ENCODE measurements around the gene NPM1. TPM values are rescaled to one million over a fixed set of nuclear protein-coding genes. Genes with fewer than 3 reads are reported as not detected.
A peak's percentile ranks its signal among the peaks of the same experiment; 100 is the strongest.

NPM1 gene
- total RNA-seq, 1 donor from 2014 or later = 1,157 TPM

GRCh38 chr5:171363846-171364245, 23.8 kb upstream of the NPM1 start:
- peaks cover 8% of the 10 kb centered on the region for H3K4me1 Mint-ChIP-seq (ENCODE audit: unreplicated experiment)
- peaks cover 18% of the 10 kb centered on the region for H3K27me3 Mint-ChIP-seq (ENCODE audit: unreplicated experiment)
- H3K4me3 Mint-ChIP-seq (ENCODE audit: unreplicated experiment) = no peak overlapping the region
- no peaks in the 10 kb centered on the region for H3K9me3 Mint-ChIP-seq (ENCODE audit: unreplicated experiment)
- no peak for DNase-seq (ENCODE audit: extremely low spot score, unreplicated experiment)
- TF ChIP-seq, protein P1, sequence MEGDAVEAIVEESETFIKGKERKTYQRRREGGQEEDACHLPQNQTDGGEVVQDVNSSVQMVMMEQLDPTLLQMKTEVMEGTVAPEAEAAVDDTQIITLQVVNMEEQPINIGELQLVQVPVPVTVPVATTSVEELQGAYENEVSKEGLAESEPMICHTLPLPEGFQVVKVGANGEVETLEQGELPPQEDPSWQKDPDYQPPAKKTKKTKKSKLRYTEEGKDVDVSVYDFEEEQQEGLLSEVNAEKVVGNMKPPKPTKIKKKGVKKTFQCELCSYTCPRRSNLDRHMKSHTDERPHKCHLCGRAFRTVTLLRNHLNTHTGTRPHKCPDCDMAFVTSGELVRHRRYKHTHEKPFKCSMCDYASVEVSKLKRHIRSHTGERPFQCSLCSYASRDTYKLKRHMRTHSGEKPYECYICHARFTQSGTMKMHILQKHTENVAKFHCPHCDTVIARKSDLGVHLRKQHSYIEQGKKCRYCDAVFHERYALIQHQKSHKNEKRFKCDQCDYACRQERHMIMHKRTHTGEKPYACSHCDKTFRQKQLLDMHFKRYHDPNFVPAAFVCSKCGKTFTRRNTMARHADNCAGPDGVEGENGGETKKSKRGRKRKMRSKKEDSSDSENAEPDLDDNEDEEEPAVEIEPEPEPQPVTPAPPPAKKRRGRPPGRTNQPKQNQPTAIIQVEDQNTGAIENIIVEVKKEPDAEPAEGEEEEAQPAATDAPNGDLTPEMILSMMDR (IDR thresholded peaks at IDR 0.05) = no peak
- H3K36me3 Mint-ChIP-seq (ENCODE audit: unreplicated experiment) = no peaks in the 10 kb centered on the region
- no peak overlapping the region for H3K27ac Mint-ChIP-seq (ENCODE audit: unreplicated experiment)

- Mint-ChIP-seq H3K4me1 (ENCODE audit: unreplicated experiment) (peaks cover 8% of the 10 kb centered on the region), H3K27ac (ENCODE audit: unreplicated experiment) (no peak overlapping the region), H3K36me3 (ENCODE audit: unreplicated experiment) (no peaks in the 10 kb centered on the region), H3K4me3 (ENCODE audit: unreplicated experiment) (no peak overlapping the region), H3K9me3 (ENCODE audit: unreplicated experiment) (no peaks in the 10 kb centered on the region), H3K27me3 (ENCODE audit: unreplicated experiment) (peaks cover 18% of the 10 kb centered on the region)
- TF ChIP-seq, protein P1 (IDR thresholded peaks at IDR 0.05) = peak; percentile 38
- DNase-seq (ENCODE audit: extremely low spot score, unreplicated experiment) = no peak
Observed at GRCh38 chr5:171365351-171365750, 22.3 kb upstream of the NPM1 start.

DNA sequence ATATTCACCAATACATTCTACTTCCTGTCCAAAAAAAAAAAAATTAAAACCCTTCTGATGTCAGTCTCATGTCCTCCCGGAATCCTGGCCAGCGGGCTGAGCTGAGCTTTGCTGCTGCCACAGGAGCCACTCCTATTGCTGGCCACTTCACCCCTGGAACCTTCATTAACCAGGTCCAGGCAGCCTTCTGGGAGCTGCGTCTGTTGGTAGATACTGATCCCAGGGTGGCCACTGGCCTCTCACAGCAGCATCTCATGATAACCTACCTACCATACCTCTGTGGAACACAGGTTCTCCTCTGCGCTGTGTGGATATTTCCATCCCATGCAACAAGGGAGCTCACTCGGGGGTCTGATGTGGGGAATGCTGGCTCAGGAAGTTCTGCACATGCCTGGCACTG, 21.0 kb upstream of the NPM1 start:
- peaks cover 8% of the 10 kb centered on the region for H3K4me1 Mint-ChIP-seq (ENCODE audit: unreplicated experiment)
- no peak overlapping the region for H3K27ac Mint-ChIP-seq (ENCODE audit: unreplicated experiment)
- peaks cover 21% of the 10 kb centered on the region for H3K27me3 Mint-ChIP-seq (ENCODE audit: unreplicated experiment)
- TF ChIP-seq, protein P1 (IDR thresholded peaks at IDR 0.05) = no peak
- no peak overlapping the region for H3K4me3 Mint-ChIP-seq (ENCODE audit: unreplicated experiment)
- no peaks in the 10 kb centered on the region for H3K9me3 Mint-ChIP-seq (ENCODE audit: unreplicated experiment)
- H3K36me3 Mint-ChIP-seq (ENCODE audit: unreplicated experiment) = no peaks in the 10 kb centered on the region
- no peak for DNase-seq (ENCODE audit: extremely low spot score, unreplicated experiment)

DNA sequence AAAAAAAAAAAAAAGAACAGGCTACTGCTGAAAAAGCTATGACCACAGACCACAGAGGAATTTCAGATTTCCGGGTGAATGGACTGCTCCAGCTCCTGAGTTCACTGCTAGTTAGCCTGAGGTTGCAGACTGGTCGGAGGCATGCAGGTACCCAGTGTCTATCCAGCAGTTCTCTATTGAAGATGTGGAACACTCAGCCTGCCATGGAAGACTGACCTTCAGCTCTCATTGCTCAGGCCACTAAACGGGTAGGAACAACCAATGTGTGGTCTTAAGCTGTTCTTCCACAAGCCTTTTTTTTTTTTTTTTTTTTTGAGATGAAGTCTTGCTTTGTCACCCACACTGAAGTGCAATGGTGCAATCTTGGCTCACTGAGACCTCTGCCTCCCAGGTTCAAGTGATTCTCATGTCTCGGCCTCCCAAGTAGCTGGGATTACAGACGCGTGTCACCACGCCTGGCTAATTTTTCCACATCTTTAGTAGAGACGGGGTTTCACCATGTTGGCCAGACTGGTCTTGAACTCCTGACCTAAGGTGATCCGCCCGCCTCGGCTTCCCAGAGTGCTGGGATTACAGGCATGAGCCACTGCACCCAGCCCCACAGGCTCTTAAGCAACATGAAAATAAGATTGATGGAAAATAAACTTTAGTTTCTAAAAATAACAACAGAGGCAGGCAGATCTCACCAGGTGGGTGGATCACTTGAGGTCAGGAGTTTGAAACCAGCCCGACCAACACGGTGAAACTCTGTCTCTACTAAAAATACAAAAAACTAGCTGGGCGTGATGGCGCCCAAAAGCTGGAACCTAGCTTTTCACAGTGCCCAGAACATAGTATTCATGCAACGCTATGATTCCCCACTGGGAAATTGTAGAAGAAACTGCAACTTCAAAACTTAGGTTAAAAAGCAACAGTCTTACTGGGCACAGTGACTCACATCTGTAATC, 20.0 kb upstream of the NPM1 start:
- Mint-ChIP-seq H3K27ac (ENCODE audit: unreplicated experiment) (no peak overlapping the region), H3K4me3 (ENCODE audit: unreplicated experiment) (no peak overlapping the region), H3K9me3 (ENCODE audit: unreplicated experiment) (no peaks in the 10 kb centered on the region), H3K4me1 (ENCODE audit: unreplicated experiment) (peaks cover 8% of the 10 kb centered on the region), H3K27me3 (ENCODE audit: unreplicated experiment) (peaks cover 21% of the 10 kb centered on the region), H3K36me3 (ENCODE audit: unreplicated experiment) (no peaks in the 10 kb centered on the region)
- DNase-seq (ENCODE audit: extremely low spot score, unreplicated experiment) = no peak
- TF ChIP-seq, protein P1 (IDR thresholded peaks at IDR 0.05) = no peak

GRCh38 chr5:171369056-171369455, 18.6 kb upstream of the NPM1 start:
- no peaks in the 10 kb centered on the region for H3K9me3 Mint-ChIP-seq (ENCODE audit: unreplicated experiment)
- no peak for DNase-seq (ENCODE audit: extremely low spot score, unreplicated experiment)
- no peak overlapping the region for H3K4me3 Mint-ChIP-seq (ENCODE audit: unreplicated experiment)
- H3K36me3 Mint-ChIP-seq (ENCODE audit: unreplicated experiment) = no peaks in the 10 kb centered on the region
- no peak overlapping the region for H3K27ac Mint-ChIP-seq (ENCODE audit: unreplicated experiment)
- peaks cover 8% of the 10 kb centered on the region for H3K4me1 Mint-ChIP-seq (ENCODE audit: unreplicated experiment)
- H3K27me3 Mint-ChIP-seq (ENCODE audit: unreplicated experiment) = peaks cover 15% of the 10 kb centered on the region
- TF ChIP-seq, protein P1 (IDR thresholded peaks at IDR 0.05) = no peak
